Stimulated activated CD4-positive, alpha-beta T cell treated with anti-CD3 and anti-CD28 coated beads, Interleukin-1b, Interleukin-23, amount 100 ng/mL, for 1 hour (primary cell): ENCODE results near the gene WBP2.
"Not testable (repeated sequence)": the region's sequence is repeated elsewhere in the genome, so short reads cannot be mapped to it uniquely, and the experiment has no call there.

Experiments used
- DNase-seq, 2 donors: peaks; one replicate each; pipeline ENCODE4 v3.0.0-alpha.2; 2020; ENCODE audit warnings: low read depth in 2 of 2

WBP2 gene

GRCh38 chr17:75814021-75814395, 41.1 kb downstream of the WBP2 start:
- DNase-seq: no peak

GRCh38 chr17:75813081-75814020, 41.8 kb downstream of the WBP2 start:
- DNase-seq: no peak

GRCh38 chr17:75812096-75813013, 42.8 kb downstream of the WBP2 start:
- no peak for DNase-seq

GRCh38 chr17:75811174-75811573, 44.0 kb downstream of the WBP2 start:
- DNase-seq: no peak

- not testable (repeated sequence) for DNase-seq
Observed at GRCh38 chr17:75810756-75811155, 44.4 kb downstream of the WBP2 start.

- DNase-seq: no peak
Observed at GRCh38 chr17:75810216-75810615, 44.9 kb downstream of the WBP2 start.

- DNase-seq: no peak
Observed at GRCh38 chr17:75809631-75810111, 45.5 kb downstream of the WBP2 start.

GRCh38 chr17:75808905-75809621, 46.1 kb downstream of the WBP2 start:
- DNase-seq: no peak

- DNase-seq: no peak
Observed at GRCh38 chr17:75808549-75808904, 46.6 kb downstream of the WBP2 start.

GRCh38 chr17:75807861-75808260, 47.3 kb downstream of the WBP2 start:
- no peak for DNase-seq

- DNase-seq: no peak
Observed at GRCh38 chr17:75806822-75807500, 48.2 kb downstream of the WBP2 start.

GRCh38 chr17:75803883-75804282, 51.3 kb downstream of the WBP2 start:
- DNase-seq: no peak

- DNase-seq: no peak
Observed at GRCh38 chr17:75799402-75799801, 55.7 kb downstream of the WBP2 start.

GRCh38 chr17:75795820-75796607, 59.1 kb downstream of the WBP2 start:
- DNase-seq: no peak
